Activated T-helper 9 cell treated with anti-CD3 and anti-CD28 coated beads, Interleukin-2, amount 50 U/mL, for 16 hours (primary cell): ENCODE results near the gene MILR1.
"Not testable (repeated sequence)": the region's sequence is repeated elsewhere in the genome, so short reads cannot be mapped to it uniquely, and the experiment has no call there.

Experiments used
- DNase-seq: peaks from one replicate; pipeline ENCODE4 v3.0.0-alpha.2; 2020; ENCODE audit warnings: low read depth

MILR1 gene, protein sequence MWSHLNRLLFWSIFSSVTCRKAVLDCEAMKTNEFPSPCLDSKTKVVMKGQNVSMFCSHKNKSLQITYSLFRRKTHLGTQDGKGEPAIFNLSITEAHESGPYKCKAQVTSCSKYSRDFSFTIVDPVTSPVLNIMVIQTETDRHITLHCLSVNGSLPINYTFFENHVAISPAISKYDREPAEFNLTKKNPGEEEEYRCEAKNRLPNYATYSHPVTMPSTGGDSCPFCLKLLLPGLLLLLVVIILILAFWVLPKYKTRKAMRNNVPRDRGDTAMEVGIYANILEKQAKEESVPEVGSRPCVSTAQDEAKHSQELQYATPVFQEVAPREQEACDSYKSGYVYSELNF

DNA sequence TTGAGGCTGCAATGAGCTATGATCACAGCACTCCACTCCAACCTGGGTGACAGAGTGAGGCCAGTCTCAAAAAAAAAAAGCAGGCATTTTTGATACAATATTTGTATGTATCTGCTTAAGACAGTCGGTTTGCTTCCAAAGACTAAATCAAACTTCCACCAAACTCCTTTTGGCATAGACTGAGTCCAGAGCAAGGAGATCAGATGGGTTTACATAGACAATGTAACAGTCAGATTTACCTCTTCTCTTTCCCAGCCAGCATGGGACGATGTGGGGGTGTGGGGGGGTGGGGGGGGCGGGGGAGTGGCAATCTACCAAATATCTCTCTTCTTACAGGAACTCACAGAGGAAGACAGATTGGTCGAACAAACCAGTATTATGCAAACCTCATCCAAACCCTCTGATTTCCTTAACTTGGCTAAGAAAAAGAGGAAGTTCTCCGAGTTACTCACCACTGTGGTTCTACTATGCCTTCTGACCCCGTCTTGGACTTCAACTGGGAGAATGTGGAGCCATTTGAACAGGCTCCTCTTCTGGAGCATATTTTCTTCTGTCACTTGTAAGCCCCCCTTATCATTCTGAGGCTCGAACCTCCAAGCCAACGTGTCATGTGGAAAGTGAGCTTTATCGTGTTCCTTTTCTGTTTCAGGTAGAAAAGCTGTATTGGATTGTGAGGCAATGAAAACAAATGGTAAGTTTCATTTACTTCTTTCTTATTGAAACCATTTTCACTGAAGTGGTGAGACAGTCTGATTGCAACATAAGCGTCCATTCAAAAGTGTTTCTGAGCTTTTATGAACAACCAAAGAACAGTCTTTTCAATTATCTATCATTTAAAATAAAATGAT, at the start of gene MILR1:
TSS of gene MILR1 (plus strand) at position 451 of the 848 bp plus-strand sequence. CDS start at position 505, 54 bp downstream.
- DNase-seq: no peak

DNA sequence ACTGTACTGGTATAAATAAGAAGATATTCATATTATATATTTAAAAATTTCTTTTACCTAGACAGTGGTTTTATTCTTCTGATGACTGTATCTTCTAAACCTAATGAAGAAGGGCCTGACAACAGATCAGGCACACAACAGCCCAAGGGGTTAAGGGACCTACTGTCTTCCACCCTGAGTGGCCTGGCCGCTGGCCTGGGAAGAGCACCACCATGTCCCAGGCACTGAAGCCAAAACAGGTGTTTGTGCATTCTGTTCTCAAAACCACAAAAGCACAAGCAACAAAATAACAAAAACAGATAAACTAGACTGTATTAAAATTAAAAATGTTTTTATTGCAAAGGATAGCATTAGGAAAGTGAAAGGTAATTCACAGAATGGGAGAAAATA, 49.2 kb upstream of the MILR1 start:
- no peak for DNase-seq

DNA sequence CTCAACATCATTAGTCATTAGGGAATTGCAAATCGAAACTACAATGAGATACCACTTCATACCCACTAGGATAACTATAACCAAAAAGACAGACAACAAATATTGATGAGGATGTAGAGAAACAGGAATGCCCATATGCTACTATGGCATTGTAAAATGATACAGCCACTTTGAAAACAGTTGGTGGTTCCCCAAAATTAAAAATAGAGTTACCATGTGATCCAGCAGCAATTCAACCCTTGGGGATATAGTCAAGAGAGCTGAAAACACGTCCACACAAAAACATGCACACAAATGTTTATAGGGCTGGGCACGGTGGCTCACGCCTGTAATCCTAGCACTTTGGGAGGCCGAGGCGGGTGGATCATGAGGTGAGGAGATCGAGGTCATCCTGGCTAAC, 48.3 kb upstream of the MILR1 start:
- DNase-seq: no peak

DNA sequence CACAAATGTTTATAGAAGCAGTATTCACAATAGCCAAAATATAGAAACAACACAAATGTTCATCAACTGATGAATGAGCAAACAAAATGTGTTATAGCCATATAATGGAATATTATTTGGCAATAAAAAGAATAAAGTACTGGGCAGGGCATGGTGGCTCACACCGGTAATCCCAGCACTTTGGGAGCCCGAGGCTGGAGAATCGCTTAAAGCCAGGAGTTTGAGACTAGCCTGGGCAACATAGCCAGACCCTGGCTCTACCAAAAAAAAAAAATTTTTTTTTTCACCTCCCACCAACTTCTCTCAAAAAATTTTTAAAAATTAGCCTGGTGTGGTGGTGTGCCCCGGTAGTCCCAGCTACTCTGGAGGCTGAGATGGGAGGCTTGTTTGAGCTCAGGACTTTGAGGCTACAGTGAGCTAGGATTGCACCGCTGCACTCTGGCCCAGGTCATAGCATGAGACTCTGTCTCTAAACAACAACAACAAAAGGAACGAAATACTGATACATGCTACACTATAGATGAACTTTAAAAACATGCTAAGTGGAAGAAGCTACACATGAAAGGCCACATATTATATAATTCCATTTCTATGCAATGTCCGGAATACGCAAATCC, 47.6 kb upstream of the MILR1 start:
- DNase-seq: no peak

DNA sequence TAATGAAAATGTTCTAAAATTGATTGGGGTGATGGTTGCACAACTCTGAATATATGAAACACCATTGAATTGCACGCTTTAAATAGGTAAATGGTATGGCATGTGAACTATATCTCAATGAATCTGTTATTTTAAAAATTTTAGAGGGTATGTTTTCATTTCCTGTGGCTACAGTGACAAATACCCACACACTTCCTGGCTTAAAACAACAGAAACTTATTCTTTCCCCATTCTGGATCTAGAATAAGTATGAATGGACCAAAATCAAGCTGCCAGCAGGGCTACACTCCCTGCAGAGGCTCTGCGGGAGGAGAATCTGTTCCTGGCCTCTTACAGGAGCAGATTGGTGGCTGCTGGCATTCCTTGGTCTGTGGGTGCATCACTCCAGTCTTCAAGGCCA, 47.0 kb upstream of the MILR1 start:
- DNase-seq: no peak

DNA sequence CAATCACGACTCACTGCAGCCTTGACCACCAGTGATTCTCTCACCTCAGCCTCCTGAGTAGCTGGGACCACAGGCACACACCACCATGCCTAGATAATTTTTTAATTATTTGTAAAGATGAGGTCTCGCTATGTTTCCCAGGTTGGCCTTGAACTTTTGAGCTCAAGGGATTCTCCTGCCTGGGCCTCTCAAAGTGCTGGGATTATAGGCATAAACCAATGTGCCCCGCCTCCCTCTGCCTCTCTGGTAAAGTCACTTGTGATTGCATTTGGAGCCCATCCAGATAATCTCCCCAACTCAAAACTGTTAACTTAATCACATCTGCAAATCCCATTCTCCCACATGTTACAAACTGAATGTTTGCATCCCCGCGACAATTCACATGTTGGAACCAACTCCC, 46.4 kb upstream of the MILR1 start:
- no peak for DNase-seq

DNA sequence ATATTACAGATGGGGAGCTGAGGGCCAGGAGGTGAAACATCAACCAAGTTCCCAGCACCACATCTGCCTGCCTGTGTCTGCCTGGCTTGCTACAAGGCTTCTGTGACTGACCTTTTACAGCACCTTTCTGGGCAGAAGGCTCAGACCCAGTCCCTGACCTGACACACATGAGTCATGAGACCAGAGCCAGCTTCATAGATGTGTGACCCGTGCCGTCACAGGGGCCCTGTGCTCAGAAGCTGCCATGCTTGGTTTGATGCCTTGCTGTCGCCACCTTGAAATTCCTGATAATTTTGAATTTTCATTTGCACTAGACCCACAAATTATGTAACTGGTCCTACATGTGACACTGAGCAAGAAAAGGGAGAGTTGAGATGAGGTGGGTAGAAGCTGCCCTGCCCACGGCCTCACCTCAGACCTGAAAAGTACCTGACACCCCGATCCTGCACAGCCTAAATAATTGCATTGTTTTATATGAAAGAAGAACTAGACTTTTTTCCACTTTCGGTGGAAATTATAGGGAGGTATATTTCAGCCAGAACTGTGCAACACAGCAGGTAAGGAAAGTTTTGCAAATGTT, 44.9 kb upstream of the MILR1 start:
- DNase-seq: no peak

DNA sequence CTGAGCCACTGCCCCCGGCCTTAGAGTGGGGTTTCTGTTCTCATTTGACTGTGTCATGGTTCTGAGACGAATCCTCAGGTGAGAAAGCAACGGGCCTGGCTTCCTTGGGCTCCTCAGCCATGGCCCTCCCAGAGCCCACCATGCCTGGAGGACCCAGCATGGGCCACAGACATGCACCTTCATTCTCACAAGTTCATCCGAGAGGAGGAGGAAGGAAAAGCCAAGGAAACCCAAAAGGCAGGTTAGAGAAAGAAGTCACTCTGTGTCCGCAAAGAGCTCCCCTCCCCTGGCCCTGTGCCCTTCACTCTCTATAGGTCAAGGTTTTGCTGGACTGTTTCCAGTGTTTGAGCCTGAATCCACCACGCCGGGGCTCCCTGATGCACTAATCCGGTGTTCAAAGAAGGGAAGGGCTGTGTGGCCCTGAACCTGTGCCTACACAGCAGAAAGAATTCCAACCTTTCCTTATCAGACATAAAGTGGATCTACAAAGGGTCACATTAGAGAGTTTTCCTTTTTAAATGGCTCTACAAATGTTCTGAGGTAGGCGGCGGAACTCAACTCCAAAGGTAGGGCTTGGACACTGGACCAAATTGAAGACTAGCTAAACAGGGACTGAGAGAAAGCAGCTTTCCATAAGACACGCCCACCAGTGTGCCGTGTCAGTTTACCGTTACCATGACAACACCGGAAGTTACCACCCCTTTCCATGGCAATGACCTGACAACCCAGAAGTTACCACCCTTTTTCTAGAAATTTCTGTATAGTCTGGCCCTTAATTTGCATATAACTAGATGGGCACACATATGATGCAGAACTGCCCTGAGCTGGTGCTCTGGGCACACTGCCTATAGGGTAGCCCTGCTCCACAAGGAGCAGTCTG, 42.4 kb upstream of the MILR1 start:
- no peak for DNase-seq

DNA sequence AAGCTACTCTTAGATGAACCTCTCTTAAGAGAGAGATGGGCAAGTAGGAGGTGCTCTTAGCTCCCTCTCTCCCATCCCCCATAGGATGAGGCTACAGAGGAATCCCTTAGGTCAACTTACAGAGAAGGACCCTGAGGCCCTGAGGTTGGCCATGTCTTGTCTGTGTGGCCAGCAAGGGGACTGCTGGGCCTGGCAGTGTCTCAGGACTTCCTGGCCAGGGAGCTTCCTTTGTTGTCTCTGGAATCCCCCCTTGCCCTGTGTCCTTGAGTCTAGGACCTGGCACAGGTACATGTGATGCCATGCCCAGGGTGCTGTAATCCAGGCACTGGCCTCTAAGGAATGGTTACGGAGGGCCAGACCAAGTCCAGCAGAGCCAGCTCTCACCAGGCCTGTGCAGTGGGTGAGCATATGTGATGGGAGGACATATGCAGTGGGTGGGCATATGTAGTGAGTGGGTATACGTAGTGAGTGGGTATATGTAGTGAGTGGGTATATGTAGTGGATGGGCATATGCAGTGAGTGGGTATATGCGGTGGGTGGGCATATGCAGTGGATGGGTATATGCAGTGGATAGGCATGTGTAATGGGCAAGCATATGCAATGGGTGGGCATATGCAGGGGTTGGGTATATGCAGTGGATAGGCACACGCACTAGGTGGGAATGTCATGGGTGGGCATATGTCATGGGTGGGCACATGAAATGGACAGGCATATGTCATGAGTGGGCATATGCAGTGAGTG, 38.0 kb upstream of the MILR1 start:
- DNase-seq: no peak

DNA sequence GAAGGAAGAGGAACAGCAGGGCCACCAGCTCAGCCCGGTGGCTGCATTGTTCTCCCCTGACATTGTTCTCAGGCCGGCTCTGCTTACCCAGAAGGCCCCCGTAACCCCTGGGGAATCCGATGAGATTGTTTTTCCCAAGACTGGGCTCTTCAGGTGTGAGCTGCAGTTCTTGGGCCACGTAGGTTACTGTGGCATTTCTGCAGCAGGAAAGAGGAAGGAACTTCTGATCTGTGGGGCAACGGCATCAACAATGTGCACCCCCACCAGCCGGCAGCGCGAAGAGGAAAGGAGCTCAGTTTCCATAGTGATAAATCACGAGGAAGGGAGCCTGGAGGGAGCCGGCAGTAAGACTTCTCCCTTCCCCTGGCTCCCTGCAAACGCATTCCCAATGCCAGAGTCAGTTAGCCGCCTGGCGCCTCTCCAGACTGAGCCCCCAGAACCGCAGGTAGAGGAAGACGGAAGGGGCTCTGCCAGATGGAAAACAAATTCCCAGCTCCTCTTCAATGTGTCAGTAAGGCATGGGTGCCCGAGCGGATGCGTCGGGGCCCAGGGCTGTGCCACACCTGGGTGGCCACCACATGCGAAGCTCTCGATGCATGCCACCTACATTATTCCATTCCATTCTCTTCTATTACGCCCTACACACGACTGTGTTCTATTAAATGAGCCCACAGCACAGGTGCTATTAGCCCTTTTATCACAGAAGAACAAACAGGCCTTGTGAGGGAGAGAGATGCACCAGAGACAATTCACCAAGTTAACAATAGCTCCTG, 36.7 kb upstream of the MILR1 start:
- DNase-seq: no peak

DNA sequence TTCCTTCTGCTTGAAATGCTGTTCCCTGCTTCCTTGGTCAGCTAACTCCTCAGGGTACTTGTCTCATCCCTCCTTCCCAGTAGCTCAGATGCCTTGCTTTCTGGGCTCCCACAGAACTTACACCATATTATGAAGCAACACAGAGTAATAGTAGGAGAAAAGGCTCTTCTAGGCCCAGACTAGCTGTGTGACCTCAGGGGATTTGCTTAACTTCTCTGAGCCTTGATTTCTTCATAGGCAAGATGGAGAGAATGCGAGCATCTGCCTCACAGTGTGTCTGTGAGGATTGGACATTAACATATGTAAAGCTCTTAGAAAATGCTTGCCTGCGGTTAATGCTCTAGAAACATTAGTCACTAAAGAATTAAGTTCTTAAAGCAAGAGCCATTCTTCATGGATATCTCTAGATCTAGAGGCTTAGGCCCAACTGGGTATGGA, 36.0 kb upstream of the MILR1 start:
- DNase-seq: no peak

DNA sequence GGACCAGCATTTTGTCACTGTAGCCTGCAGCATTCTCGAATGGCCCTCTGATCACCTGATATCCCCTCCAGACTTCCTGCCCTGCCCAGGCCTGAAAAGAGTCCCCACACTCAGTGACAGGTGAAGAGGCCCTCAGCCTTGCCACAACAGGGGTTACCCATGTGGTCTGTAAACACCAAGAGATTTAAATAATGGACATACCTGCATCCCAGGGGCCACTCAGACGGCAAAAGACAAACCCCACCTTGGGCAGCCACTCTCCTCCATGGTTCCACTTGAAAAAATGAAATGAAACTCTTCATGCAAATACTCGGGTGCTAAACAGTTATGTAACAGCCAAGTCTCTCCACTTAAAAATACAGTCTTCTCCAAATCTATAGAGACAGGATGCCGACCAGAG, 35.4 kb upstream of the MILR1 start:
- no peak for DNase-seq

DNA sequence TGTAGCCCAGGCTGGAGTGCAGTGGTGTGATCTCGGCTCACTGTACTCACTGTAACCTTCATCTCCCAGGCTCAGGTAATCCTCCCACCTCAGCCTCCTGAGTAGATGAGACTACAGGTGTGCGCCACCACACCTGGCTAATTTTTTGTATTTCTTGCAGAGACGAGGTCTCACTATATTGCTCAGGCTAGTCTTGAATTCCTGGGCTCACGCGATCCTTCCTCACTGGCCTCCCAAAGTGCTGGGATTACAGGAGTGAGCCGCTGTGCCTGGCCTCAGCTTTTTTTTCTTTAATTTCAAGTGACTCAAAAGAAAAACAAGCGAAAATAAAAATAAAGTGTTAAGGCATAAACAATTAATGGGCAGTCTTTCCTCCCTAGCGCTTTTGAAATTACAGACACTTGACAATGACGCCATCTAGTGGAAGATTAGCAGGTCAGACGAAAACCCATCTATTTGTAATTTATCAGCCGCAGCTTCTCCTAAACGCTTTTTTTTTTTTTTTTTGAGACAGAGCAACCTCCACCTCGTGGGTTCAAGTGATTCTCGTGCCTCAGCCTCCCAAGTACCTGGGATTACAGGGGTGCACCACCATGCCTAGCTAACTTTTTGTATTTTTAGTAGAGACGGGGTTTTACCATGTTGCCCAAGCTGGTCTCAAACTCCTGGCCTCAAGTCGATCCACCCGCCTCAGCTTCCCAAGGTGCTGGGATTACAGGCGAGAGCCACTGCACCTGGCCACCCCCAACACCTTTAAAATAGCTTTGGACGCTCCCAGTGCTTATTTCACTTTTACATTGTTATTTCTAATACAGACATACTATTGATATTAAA, 30.2 kb upstream of the MILR1 start:
- no peak for DNase-seq

DNA sequence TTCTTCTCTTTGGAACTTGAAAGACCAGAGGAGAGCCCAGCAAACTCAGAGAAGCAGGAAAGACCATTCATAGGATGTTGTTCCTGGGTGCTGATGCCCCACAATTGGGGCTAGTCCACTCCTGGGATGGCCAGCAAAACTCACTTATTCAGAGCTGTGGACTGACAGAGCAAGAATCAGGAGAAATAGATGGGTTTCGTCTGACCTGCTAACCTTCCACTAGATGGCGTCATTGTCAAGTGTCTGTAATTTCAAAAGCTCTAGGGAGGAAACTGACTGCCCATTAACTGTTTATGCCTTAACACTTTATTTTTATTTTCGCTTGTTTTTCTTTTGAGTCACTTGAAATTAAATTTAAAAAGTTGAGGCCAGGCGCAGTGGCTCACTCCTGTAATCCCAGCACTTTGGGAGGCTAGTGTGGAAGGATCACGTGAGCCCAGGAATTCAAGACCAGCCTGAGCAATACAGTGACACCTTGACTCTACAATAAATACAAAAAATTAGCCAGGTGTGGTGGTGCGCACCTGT, 28.7 kb upstream of the MILR1 start:
- DNase-seq: no peak

DNA sequence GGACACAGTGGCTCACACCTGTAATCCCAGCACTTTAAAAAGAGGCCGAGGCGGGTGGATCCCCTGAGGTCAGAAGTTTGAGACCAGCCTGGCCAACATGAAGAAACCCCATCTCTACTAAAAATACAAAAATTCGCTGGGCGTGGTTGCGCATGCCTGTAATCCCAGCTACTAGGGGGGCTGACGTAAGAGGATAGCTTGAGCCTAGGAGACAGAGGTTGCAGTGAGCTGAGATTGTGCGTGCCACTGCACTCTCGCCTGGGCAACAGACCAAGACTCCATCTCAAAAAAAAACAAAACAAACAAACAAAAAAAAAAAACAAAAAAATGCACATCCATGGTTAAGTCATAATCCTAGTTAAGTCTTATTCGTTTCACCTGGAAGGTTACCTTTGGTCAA, 26.8 kb upstream of the MILR1 start:
- DNase-seq: not testable (repeated sequence)

DNA sequence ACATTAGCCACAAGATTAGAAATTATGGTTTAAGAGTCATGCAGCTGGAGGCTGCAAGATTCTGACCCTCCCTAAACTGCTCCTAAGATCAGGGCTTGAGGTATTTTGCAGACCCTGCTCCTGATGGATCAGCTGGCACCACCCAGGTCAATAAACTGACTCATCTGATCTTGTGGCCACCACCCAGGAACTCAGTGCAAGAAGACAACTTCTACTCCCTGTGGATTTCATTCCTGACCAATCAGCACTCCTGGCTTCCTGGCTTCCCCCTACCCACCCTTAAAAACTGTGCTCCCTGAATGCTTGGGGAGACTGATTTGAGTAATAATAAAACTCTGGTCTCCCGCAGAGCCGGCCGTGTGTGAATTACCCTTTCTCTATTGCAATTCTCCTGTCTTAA, 25.0 kb upstream of the MILR1 start:
- DNase-seq: no peak

DNA sequence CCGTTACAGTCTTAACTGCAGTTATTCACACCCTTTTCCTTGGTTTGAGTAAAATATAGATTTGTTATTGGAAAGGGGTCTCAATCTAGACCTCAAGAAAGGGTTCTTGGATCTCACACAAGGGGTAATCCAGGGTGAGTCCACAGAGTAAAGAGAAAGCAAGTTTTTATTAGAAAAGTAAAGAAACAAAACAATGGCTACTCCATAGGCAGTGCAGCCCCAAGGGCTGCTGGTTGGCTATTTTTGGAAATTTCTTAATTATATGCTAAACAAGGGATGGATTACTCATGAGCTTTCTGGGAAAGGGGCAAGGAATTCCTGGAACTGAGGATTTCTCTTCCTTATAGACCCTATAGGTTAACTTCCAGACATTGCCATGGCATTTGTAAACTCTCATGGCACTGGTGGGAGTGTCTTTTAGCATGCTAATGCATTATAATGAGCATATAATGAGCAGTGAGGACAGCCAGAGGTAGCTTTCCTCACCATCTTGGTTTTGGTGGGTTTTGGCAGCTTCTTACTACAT, 24.5 kb upstream of the MILR1 start:
- DNase-seq: no peak

DNA sequence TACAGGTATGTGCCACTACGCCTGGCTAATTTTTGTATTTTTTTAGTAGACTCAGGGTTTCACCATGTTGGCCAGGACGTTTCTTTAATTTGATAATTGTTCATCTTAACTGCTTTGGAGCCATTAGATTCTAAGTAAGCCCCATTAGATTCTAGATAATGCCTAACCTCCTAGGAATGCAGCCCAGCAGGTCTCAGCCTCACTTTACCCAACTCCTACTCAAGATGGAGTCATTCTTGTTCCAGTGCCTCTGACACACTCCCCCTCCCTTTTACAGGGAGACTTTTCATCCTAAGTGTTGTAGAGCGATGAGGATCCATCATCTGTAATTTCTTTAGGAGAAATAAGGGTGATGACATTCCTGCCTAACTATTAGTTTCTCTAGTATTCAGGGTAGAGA, 23.7 kb upstream of the MILR1 start:
- DNase-seq: no peak

DNA sequence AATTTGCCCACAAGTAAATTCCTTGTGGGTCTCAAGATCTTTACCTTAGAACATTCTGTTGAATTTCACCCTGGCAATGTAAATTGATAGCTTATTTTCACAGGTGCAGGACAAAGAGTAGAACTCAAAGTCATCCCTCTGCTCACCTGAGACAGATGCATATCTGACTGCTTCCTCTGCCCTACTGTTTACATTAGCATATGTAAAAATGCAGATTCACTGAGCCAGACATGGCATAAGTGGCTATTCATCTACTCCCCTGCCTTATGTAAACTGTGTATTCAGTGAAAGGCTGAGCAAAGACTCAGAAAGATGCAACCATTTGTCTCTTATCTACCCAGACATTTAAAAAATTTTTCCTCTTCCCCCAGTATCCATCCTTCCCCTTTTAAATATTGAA, 22.3 kb upstream of the MILR1 start:
- no peak for DNase-seq
